ENCODE results near the gene HDAC11.
"Not testable (repeated sequence)": the region's sequence is repeated elsewhere in the genome, so short reads cannot be mapped to it uniquely, and the experiment has no call there.

The HDAC11 gene

DNA sequence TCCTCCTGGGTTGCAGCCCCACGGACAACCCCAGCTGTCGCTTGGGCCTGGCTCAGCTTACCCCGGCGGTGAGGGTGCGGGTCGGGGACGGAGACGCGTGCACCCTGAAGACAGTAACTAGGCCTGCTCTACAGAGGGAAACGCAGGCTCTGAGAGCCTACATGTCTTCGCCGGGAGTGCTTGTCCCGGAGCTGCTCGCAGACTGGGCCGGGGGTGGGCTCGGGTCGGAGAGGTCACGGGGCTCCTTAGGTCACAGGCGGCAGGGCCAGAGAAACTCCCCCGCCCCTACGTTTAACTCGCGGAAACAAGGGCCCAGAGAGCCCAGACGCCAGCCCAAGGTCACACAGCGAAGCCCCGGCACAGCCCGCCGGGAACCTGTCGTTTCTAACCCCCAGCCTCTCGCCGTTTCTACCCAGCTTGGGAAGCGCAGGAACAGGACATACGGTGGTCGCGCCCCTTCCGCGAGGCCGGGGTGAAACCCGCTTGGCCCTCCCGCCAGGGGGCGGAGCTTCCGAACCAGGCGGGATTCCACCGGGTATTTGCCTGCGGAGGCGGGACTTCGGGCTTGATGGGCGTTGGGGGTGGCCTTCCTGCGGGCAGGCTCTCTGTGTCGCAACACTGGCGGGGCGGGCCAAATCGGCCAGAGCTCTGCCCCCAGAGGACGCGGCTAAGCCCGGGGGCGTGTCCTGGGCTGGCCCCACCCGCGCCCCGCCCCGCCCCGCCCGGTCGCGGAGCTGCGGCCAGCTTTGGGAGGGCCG lies at the start of gene HDAC11:
Gene HDAC11 (plus strand): TSS at position 725 of the 758 bp plus-strand sequence. CDS start 42 bp downstream, outside the sequence.
- DNase-seq: peak; percentile 88 to 91

- not testable (repeated sequence) for DNase-seq
Measured at GRCh38 chr3:13430411-13430875, 49.7 kb upstream of the HDAC11 start.

DNA sequence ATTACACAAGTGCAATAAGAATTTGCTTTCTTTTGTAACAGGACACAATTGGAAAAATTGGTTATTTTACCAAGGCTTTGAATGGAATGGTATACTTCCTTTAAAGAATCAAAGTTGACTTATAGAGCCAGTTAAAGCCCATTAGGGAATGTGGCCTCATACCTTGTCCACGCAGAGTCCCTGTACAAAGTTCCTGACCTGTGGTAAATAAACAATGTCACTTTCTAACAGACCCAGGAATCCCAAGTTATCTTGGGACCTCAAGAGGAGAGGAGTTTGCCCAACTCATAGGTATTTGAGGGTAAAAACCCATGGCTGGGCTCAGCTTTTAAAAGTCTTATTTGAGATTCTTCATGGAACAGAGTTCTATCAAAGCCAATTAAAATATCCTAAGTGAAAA lies 48.0 kb upstream of the HDAC11 start:
- no peak for DNase-seq

DNA sequence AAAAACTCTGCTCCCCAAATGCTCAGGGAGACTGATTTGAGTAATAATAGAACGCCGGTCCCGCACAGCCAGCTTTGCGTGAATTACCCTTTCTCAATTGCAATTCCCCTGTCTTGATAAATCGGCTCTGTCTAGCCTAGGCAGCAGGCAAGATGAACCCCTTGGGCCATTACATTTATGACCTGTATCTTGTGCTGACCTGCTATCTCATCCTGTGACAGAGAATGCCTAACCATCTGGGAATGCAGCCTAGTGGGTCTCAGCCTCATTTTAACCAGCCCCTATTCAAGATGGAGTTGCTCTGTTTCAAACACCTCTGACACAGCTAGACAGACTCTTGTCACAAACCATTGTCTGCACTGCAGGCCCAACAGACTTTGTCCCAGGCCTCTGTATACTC lies 46.2 kb upstream of the HDAC11 start:
- DNase-seq: no peak

- not testable (repeated sequence) for DNase-seq
Measured at GRCh38 chr3:13436213-13436612, 43.9 kb upstream of the HDAC11 start.

GRCh38 chr3:13440204-13440817 lies 39.8 kb upstream of the HDAC11 start:
- DNase-seq: no peak

- DNase-seq: not testable (repeated sequence)
Measured at GRCh38 chr3:13442882-13443281, 37.2 kb upstream of the HDAC11 start.

DNA sequence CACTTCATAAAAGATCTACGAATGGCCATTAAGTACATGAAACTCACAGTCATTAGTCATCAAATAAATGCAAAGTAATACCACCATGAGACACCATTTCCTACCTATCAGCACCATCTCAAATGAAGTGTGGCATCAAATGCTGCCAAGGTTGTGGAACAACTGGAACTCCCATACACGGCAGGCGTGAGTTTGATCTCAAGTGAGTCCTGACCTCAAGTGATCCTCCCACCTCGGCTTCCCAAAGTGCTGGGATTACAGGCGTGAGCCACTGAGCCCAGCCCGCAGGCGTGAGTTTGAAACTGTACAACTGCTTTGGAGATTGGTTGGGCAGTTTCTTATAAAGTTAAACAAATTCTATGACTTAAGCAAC lies 28.8 kb upstream of the HDAC11 start:
- no peak for DNase-seq

DNA sequence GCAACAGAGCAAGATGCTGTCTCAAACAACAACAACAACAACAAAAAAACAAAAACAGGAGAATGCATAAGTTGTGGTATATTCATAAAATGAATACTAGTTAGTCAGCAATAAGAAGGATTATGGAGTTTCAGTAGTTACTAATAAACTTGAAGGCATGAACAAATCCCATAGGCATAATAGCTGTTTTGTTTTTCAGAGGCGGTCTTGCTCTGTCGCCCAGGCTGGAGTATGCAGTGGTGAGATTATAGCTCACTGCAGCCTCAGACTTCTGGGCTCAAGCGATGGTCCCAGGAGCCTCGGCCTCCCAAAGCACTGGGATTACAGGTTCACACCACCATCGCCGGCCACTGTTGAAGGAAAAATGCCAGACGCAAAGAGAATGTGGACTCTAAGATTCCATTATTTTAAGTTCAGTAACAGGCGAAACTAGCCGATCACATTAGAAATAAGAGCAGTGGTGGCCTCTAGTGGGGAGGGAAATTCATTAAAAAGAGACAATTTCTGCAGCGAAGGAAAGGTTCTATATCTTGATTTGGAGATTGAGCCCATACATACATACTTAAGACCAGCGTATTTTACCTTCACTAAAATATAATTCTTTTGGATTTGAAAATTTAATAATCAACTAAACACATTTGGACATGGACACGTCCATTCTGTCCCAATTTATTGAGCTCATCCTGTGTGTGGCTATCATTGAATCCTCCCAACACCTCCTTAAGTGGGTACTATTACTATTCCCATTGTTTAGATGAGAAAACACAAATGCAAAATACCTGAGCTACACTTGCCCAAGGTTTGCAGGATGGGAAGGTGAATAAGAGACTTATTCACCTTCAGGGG lies 27.4 kb upstream of the HDAC11 start:
- DNase-seq: peak; percentile 6 to 48

GRCh38 chr3:13455644-13456043 lies 24.5 kb upstream of the HDAC11 start:
- DNase-seq: no peak

GRCh38 chr3:13457593-13457992 lies 22.5 kb upstream of the HDAC11 start:
- DNase-seq: no peak

- no peak for DNase-seq
Measured at GRCh38 chr3:13459605-13460340, 20.3 kb upstream of the HDAC11 start.

- DNase-seq: no peak
Measured at GRCh38 chr3:13460341-13460736, 19.8 kb upstream of the HDAC11 start.

DNA sequence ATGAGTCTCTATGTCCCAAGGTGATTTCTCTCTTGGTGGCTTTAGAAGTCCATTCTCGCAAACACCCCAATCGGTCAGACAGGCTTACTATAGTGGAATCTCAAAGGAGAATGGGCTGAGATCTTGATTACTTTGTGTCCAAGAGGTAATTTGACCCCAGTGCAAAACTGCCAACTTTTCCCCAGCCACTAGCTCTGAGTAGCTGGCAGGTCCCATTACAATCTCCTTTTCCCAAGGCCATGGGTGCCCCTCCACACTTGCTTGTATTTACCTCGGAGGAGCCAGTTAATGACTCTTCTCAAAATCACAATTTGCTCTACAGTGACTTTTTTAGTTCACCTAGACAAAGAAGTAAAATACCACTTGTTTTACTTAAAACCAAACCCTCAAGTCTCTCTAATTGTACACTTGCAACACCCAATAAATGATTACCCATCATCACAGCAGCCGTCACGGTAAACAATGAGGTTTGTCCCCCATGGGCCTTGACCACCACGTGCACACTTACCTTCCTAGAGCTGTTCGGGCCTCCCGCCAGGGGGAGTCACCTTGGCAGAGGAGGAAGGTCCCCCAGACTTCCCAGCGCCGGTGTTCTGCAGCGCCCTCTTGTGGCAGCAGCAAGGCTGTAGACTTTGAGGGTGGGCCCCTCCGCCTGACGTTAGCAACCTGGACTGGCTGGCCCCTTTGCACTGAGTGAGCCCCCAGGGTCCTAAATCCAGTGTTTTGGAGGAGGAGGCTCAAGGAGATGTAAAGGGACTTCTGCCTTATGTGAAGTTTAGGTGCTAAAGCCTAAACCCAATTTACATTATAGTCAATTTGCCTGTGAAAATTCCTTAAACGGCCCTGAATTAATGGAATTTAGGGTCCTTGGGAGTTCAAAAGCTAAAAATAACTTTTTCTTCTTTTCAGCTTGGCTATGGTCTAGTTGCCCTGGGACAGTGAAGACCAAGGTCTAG lies 18.7 kb upstream of the HDAC11 start:
- DNase-seq: peak; percentile 6 to 20

- no peak for DNase-seq
Measured at GRCh38 chr3:13462125-13462629, 17.9 kb upstream of the HDAC11 start.

GRCh38 chr3:13462822-13463221 lies 17.3 kb upstream of the HDAC11 start:
- DNase-seq: no peak

DNA sequence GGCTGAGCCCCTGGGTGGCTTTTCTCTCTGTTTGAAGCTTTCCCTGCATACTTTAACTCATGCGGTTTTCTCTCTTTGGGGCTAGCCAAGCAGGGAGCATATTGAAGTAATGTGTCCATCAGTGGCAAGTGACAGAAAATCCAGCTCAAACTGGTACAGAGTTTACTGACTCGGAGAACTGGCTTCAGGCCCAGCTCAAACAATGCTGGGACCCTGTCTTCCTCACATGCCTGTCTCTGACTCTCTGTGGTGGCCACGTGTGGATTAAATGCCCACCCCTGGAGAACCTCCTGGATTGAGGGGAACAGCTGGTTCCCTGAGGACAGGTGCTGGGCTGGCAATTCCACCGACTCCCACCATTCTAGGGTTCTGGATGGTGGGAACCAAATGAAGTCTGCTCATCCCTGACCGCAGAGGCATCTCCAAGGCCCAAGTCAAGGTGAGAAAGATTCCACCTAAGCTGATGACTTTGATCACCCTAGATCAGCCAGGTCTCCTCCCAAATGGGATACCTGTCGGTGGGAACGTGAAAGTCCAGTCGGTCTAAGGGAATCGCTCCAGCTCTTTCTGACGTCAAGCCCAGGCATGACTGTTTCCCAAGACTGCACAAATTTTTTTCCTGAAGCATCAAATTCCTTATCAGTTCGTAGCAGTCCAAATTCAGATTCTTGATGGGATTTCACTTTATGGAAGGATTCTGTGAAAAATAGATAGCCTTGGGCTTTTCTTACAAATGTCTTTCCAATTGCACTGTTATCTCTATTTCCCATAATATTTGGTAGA lies 16.3 kb upstream of the HDAC11 start:
- DNase-seq: no peak

GRCh38 chr3:13465236-13465873 lies 14.8 kb upstream of the HDAC11 start:
- DNase-seq: no peak

DNA sequence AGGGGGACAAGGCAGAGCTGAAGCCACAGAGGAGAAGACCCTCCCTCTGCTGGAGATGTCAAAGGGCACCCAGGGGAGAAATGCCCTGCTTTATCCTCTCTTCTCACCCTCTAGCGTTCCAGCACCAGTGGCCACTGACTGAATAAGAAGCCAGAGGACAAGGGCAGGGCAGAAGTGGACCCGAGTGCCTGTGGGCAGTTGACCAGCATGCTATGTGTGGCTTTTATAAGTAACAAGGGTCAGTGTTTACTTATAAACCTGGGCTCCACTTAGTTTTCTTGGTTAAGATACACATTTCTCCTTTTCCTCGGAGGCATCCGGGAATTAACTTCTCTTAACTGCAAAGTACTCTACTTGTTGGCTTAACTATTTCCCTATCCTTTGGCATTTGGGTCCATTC lies 13.3 kb upstream of the HDAC11 start:
- DNase-seq: no peak
